Adrenal gland (tissue), 5 donors: ENCODE measurements around the gene SLC6A11.

ENCODE experiments used
- POLR2A ChIP-seq, 2 donors: fragments of 450-650 bp; IDR thresholded peaks; one replicate each; pipeline ENCODE4 v1.6.1; 2017; ENCODE audit warnings: antibody characterized with exemption in 2 of 2, mild to moderate bottlenecking in 2 of 2, moderate library complexity in 1 of 2
- TF ChIP-seq, protein P1 (sequence below), 6 experiments: fragments of 450-650 bp in 4 of 6; fragments of 200-600 bp in 2 of 6; sonication (generic) in 1 of 6; IDR thresholded peaks; 1 replicate in 5 of 6; 2 replicates in 1 of 6; pipeline versions ENCODE4 v1.5.1 to v1.8.0; 2016 to 2021; ENCODE audit warnings: antibody characterized with exemption in 6 of 6, mild to moderate bottlenecking in 2 of 6, moderate library complexity in 1 of 6
- donor health status: DM: no; HTN: no; CAD: no.

DNA sequence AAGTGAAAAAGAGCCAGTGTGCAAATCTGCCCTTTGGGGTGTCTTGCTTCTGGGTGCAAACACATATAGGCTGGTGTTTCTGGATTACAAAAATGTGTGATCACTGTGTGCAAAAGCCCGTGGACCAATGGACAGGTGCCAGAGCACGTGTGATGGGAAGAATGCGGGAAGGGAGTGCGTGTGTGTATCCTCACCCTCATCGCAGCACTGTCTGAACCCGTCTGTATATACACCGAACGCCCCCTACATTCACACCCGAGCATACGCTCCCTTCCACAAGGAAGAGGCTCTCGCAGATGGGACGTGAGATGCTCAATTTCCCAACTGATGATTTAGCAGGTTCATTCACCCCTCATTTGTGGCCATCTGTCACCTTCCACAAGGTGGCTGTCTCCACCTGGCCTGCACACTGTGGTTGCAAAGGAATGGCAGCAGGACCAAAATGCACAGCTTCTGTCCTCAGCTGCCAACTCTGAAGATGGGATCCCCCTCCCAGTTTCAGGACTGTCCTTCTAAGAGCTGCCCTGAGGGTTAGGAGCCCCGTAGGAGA, 157.1 kb downstream of the SLC6A11 start:
- TF ChIP-seq, protein P1, sequence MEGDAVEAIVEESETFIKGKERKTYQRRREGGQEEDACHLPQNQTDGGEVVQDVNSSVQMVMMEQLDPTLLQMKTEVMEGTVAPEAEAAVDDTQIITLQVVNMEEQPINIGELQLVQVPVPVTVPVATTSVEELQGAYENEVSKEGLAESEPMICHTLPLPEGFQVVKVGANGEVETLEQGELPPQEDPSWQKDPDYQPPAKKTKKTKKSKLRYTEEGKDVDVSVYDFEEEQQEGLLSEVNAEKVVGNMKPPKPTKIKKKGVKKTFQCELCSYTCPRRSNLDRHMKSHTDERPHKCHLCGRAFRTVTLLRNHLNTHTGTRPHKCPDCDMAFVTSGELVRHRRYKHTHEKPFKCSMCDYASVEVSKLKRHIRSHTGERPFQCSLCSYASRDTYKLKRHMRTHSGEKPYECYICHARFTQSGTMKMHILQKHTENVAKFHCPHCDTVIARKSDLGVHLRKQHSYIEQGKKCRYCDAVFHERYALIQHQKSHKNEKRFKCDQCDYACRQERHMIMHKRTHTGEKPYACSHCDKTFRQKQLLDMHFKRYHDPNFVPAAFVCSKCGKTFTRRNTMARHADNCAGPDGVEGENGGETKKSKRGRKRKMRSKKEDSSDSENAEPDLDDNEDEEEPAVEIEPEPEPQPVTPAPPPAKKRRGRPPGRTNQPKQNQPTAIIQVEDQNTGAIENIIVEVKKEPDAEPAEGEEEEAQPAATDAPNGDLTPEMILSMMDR (IDR thresholded peaks at IDR 0.05) = no peak
- no peak for TF ChIP-seq POLR2A (IDR thresholded peaks at IDR 0.05)
